Activated T-helper 17 cell treated with anti-CD3 and anti-CD28 coated beads, Interleukin-2, amount 50 U/mL, for 72 hours (primary cell): ENCODE data around the gene ATP10B. TPM values are rescaled to one million over a fixed set of nuclear protein-coding genes. Genes with fewer than 3 reads are reported as not detected.
A peak's percentile ranks its signal among the peaks of the same experiment; 100 is the strongest.
"Not testable (repeated sequence)": the region's sequence is repeated elsewhere in the genome, so short reads cannot be mapped to it uniquely, and the experiment has no call there.

ENCODE experiments used
- ATAC-seq: fragments of 150-1000 bp; cut with Tn5 transposase; replicated peaks from 2 replicates; pipeline ENCODE4 v1.10.0; 2021; ENCODE audit warnings: mild to moderate bottlenecking, moderate library complexity
- H3K27ac Mint-ChIP-seq: one replicate; pipeline ENCODE4 v1.8.0; 2022; ENCODE audit warnings: mixed read lengths
- H3K27me3 Mint-ChIP-seq: one replicate; pipeline ENCODE4 v1.8.0; 2022; ENCODE audit warnings: mixed read lengths
- H3K36me3 Mint-ChIP-seq: one replicate; pipeline ENCODE4 v1.8.0; 2022; ENCODE audit warnings: low read depth, mild to moderate bottlenecking, mixed read lengths
- H3K4me1 Mint-ChIP-seq: one replicate; pipeline ENCODE4 v1.8.0; 2022; ENCODE audit warnings: mixed read lengths
- H3K4me3 Mint-ChIP-seq: one replicate; pipeline ENCODE4 v1.8.0; 2022; ENCODE audit warnings: mild to moderate bottlenecking, mixed read lengths
- H3K9me3 Mint-ChIP-seq: one replicate; pipeline ENCODE4 v1.8.0; 2022; ENCODE audit warnings: mixed read lengths
- total RNA-seq, 2 donors: library from RNA; stranded (reverse); gene quantifications; one replicate each; pipeline ENCODE4 v1.2.3, GENCODE V29; 2022

ATP10B gene
- total RNA-seq, 2 donors from 2014 or later, result not detected

GRCh38 chr5:160843240-160843639 lies 8.8 kb downstream of the ATP10B start:
- ATAC-seq, result peak; percentile 14
- Mint-ChIP-seq H3K27ac (no peak overlapping the region), H3K27me3 (peaks cover 4% of the 10 kb centered on the region), H3K36me3 (no peaks in the 10 kb centered on the region), H3K4me3 (no peak overlapping the region), H3K9me3 (no peaks in the 10 kb centered on the region), H3K4me1 (no peaks in the 10 kb centered on the region)

DNA sequence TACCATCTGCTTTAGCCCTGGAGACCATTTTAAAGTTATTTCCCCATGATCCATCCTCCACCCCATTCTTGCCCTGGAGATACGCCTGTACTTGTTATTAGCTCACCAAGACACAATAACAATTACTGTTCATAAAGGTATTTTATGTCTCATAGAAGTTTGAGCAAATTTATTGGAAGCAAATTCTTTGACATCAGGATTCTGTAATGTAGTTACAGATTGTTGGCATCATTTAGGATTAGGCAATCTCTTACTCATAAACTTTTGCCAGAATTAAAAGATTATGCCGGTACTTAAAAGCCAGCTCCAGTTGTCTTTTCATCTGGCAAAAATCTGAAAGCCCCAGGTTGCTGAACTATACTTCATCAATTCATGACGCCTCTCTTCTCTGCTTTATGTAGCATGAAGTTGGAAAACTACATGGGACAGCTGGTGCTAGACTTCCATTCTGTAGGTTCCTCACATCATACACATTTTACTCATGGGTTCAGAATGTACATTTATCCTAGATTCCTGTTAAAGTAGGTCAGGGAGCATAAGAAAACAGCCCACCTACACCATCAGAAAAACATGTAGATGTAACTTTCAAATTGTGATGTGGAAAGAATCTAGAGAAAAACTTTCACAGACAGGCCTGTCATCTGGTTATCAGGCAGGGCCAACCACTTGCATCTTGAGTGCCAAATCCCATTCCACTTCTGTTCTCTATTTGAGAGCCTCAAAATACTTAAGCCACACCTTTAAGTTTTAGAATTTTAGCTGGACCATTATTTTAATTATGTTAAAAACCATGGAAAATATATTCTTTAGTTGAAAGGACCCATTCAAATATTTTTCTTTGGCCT lies 14.0 kb downstream of the ATP10B start:
- no peaks in the 10 kb centered on the region for H3K4me1 Mint-ChIP-seq
- ATAC-seq, result no peak
- H3K36me3 Mint-ChIP-seq, result no peaks in the 10 kb centered on the region
- peaks cover 1% of the 10 kb centered on the region for H3K9me3 Mint-ChIP-seq
- no peak overlapping the region for H3K4me3 Mint-ChIP-seq
- H3K27me3 Mint-ChIP-seq, result no peaks in the 10 kb centered on the region
- no peak overlapping the region for H3K27ac Mint-ChIP-seq

GRCh38 chr5:160837211-160837610 lies 14.8 kb downstream of the ATP10B start:
- Mint-ChIP-seq H3K36me3 (no peaks in the 10 kb centered on the region), H3K4me1 (no peaks in the 10 kb centered on the region)
- no peak for ATAC-seq

GRCh38 chr5:160835818-160836528 lies 16.0 kb downstream of the ATP10B start:
- Mint-ChIP-seq H3K4me3 (no peak overlapping the region), H3K27me3 (no peaks in the 10 kb centered on the region), H3K4me1 (no peaks in the 10 kb centered on the region), H3K36me3 (no peaks in the 10 kb centered on the region), H3K27ac (no peak overlapping the region), H3K9me3 (peaks cover 4% of the 10 kb centered on the region)
- no peak for ATAC-seq

More at GRCh38 chr5:160837211-160837610, 14.8 kb downstream of the ATP10B start:
- H3K9me3 Mint-ChIP-seq, result peaks cover 4% of the 10 kb centered on the region
- H3K4me3 Mint-ChIP-seq, result no peak overlapping the region
- no peak overlapping the region for H3K27ac Mint-ChIP-seq
- H3K27me3 Mint-ChIP-seq, result no peaks in the 10 kb centered on the region

- no peaks in the 10 kb centered on the region for H3K36me3 Mint-ChIP-seq
- no peaks in the 10 kb centered on the region for H3K27me3 Mint-ChIP-seq
- no peak overlapping the region for H3K27ac Mint-ChIP-seq
- no peaks in the 10 kb centered on the region for H3K4me1 Mint-ChIP-seq
- peaks cover 4% of the 10 kb centered on the region for H3K9me3 Mint-ChIP-seq
- H3K4me3 Mint-ChIP-seq, result no peak overlapping the region
- ATAC-seq, result no peak
Observed at GRCh38 chr5:160835376-160835775, 16.6 kb downstream of the ATP10B start.

- Mint-ChIP-seq H3K27me3 (no peaks in the 10 kb centered on the region), H3K4me1 (no peaks in the 10 kb centered on the region), H3K4me3 (no peak overlapping the region), H3K9me3 (peaks cover 4% of the 10 kb centered on the region), H3K27ac (no peak overlapping the region), H3K36me3 (no peaks in the 10 kb centered on the region)
- no peak for ATAC-seq
Observed at GRCh38 chr5:160833806-160834205, 18.2 kb downstream of the ATP10B start.

DNA sequence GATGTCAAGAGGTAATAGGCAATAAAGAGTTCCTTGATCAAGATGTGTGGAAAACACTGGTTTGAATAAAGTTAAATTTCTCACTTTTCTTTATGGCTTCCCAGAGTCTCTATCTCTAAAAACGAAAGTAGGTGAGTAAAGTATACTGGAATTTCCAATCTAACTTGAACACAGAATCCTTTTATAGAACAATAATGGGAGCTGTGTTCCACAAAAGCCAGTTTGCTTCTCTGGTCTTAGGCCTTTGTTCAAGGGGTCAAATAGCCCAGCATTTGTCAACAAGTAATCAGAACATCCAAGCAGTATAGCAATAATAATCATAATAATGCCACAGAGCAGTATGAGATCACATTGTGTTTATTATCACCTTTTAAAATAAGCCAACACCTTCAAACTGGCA lies 20.2 kb downstream of the ATP10B start:
- Mint-ChIP-seq H3K4me1 (no peaks in the 10 kb centered on the region), H3K4me3 (no peak overlapping the region), H3K27ac (no peak overlapping the region), H3K9me3 (peaks cover 9% of the 10 kb centered on the region), H3K36me3 (no peaks in the 10 kb centered on the region), H3K27me3 (no peaks in the 10 kb centered on the region)
- no peak for ATAC-seq

DNA sequence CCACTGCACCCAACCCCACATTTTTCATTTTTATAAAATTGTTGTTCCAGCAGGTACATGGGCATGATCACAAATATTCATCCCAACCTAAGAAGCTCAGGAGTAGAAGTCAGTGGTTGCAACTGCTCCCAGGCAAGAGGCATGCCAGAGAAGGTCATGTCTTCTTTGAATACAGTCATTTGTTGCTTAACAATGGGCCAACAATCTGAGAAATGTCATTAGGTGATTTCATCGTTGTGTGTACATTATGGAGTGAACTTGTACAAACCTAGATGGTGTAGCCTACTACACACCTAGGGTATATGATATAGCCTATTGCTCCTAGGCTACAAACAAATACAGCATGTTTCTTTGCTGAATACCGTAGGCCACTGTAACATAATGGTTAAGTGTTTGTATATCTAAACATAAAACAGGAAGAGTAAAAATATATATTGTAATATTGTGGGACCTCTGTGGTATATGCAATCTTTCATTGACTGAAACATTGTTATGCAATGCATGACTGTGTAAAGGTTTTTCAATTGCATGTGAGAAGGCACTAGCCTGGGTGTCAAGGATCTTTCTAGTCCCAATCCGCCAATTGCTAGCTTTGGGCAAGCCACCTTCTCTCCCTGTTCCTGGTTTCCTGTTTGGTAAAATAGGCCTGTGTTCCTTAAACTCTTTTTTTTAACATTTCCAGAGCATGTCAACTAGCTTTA lies 27.6 kb downstream of the ATP10B start:
- H3K27ac Mint-ChIP-seq, result no peak overlapping the region
- H3K4me3 Mint-ChIP-seq, result no peak overlapping the region
- no peak for ATAC-seq
- no peaks in the 10 kb centered on the region for H3K4me1 Mint-ChIP-seq
- H3K27me3 Mint-ChIP-seq, result no peaks in the 10 kb centered on the region
- no peaks in the 10 kb centered on the region for H3K36me3 Mint-ChIP-seq
- H3K9me3 Mint-ChIP-seq, result peaks cover 16% of the 10 kb centered on the region

DNA sequence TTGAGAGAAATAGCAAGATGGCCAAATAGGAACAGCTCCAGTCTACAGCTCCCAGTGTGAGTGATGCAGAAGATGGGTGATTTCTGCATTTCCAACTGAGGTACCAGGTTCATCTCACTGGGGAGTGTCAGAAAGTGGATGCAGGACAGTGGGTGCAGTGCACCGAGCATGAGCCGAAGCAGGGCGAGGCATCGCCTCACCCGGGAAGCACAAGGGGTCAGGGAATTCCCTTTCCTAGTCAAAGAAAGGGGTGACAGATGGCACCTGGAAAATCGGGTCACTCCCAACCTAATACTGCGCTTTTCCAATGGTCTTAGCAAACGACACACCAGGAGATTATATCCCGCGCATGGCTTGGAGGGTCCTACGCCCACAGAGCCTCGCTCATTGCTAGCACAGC lies 39.0 kb downstream of the ATP10B start:
- not testable (repeated sequence) for H3K4me1 Mint-ChIP-seq, H3K4me3 Mint-ChIP-seq, H3K36me3 Mint-ChIP-seq, H3K27ac Mint-ChIP-seq, ATAC-seq
- Mint-ChIP-seq H3K27me3 (peaks cover 15% of the 10 kb centered on the region), H3K9me3 (peaks cover 15% of the 10 kb centered on the region)

- H3K27ac Mint-ChIP-seq, result no peak overlapping the region
- no peaks in the 10 kb centered on the region for H3K36me3 Mint-ChIP-seq
- no peaks in the 10 kb centered on the region for H3K9me3 Mint-ChIP-seq
- ATAC-seq, result no peak
- peaks cover 3% of the 10 kb centered on the region for H3K27me3 Mint-ChIP-seq
- no peaks in the 10 kb centered on the region for H3K4me1 Mint-ChIP-seq
- no peak overlapping the region for H3K4me3 Mint-ChIP-seq
Observed at GRCh38 chr5:160805376-160805775, 46.6 kb downstream of the ATP10B start.

DNA sequence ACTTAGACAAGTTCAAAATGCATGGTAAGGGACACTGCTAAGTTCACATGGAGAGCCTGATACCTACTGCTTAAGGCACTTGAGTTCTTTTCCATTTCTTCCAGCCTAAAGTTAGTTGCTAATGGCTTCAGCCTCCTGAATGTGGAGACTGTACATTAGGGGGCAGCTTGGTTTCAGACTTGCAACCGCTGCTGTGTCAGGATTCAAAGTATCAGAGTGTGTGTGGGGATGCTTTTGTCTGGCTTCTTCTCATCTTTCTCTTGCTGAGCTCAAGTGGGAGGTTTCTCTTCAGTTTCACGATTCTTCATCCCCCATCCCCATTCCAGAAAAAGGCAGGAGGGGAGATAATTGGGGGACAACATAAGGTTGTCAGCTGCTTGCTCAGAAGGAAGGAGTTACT lies 49.4 kb downstream of the ATP10B start:
- peaks cover 7% of the 10 kb centered on the region for H3K27me3 Mint-ChIP-seq
- H3K4me1 Mint-ChIP-seq, result no peaks in the 10 kb centered on the region
- H3K27ac Mint-ChIP-seq, result no peak overlapping the region
- H3K36me3 Mint-ChIP-seq, result no peaks in the 10 kb centered on the region
- ATAC-seq, result no peak
- no peak overlapping the region for H3K4me3 Mint-ChIP-seq
- no peaks in the 10 kb centered on the region for H3K9me3 Mint-ChIP-seq

GRCh38 chr5:160800375-160801275 lies 51.4 kb downstream of the ATP10B start:
- Mint-ChIP-seq H3K36me3 (no peaks in the 10 kb centered on the region), H3K4me1 (no peaks in the 10 kb centered on the region), H3K27me3 (peaks cover 7% of the 10 kb centered on the region), H3K4me3 (no peak overlapping the region), H3K9me3 (no peaks in the 10 kb centered on the region), H3K27ac (no peak overlapping the region)
- no peak for ATAC-seq

GRCh38 chr5:160799184-160799583 lies 52.8 kb downstream of the ATP10B start:
- H3K4me1 Mint-ChIP-seq, result no peaks in the 10 kb centered on the region

GRCh38 chr5:160797020-160797419 lies 55.0 kb downstream of the ATP10B start:
- Mint-ChIP-seq H3K4me1 (no peaks in the 10 kb centered on the region), H3K27ac (no peak overlapping the region), H3K27me3 (peaks cover 4% of the 10 kb centered on the region), H3K4me3 (no peak overlapping the region), H3K36me3 (no peaks in the 10 kb centered on the region), H3K9me3 (no peaks in the 10 kb centered on the region)
- ATAC-seq, result no peak

More at GRCh38 chr5:160799184-160799583, 52.8 kb downstream of the ATP10B start:
- no peaks in the 10 kb centered on the region for H3K36me3 Mint-ChIP-seq
- H3K27me3 Mint-ChIP-seq, result peaks cover 7% of the 10 kb centered on the region
- no peak for ATAC-seq
- no peak overlapping the region for H3K4me3 Mint-ChIP-seq
- H3K27ac Mint-ChIP-seq, result no peak overlapping the region
- no peaks in the 10 kb centered on the region for H3K9me3 Mint-ChIP-seq
